NCI-H1105 (cell line): ENCODE results near the gene GPR55.

Source experiments
- DNase-seq: peaks from one replicate; lab custom pipeline; 2025; lab: John Stamatoyannopoulos, UW

Gene GPR55

DNA sequence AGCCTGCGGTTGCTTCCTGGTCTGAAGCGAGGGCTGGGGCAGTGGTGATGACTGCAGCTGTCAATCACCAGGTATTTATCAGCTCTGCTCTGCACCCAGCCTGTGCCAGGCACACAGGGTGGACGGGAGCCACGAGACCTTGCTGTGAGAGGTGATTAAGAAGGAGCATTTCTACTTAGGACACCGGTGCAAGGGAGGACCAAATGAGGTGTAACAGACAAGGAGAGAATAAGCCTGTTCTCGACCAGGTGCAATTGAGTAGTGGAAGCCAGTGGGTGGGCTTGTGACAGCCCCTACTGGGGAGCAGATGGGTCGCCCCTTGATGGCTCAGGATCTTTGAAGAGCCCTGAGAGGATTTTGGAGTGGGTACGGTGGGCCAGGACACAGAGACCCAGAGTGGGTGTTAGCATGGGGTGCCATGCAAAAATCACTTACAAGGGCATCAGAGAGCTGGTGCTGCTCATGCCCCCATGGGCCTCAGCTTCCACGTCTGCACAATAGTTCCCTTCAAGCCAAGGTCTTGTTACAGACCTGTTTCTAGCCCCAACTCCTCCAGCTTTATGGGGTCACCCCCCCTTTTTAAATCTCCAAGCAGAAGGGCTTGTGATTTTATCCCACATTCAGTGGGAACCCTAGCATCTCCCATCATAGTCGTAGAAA is 24.6 kb downstream of the GPR55 start:
- no peak for DNase-seq

DNA sequence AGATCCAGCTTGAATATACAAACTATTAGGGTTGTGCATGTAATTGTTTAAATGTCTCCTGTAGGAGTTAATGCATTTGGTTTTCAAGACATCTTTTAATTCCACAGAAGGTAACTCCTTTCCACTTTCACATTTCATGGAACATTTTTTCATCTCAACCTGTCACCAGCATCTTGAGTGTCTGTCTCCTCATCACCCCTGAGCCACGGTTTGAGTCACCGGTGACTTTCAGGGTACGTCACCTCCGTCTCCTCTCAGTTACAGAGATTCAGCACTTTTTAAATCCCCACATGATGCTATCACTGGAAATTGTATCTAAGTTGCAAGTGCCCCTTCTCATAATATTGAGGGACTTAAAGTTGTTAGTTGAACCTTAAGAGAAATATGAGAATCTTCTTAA is 25.3 kb downstream of the GPR55 start:
- DNase-seq = no peak

DNA sequence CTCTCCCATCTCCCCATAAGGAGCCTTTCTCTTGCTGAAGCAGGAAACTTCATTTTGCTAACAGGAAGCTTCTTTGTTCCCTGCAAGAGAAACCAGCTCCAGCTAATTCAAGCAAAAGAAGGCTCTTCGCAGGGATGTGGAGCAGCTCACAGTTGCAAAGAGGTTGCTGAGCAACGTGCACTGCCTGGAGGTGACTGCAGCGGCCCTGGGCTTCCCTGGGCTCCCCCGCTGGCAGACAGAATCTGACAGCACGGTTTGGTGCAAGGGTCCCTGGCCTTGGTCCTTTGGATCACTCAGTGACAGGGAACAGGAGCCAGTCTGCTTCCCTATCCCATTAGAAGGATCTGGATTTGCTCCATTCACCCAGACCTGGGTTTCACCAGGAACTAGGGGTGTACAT is 25.8 kb downstream of the GPR55 start:
- DNase-seq = no peak

DNA sequence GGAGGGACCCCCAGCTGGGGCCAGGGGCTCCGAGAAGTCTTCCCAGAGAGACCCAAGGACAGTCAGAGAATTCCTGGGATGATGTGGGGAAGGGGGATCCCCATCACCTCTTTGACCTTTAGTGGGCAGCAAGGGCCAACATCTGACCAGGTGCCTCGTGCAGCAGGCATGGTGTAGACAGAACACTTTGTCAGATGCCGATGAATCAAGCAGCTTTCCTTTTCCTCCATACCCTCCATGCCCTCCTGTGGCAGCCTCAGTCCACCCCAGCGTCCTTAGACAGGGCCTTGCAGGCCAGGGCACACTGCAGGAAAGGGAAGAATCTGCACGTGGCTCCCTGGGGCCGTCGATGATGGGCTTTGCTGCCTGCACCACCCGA is 26.3 kb downstream of the GPR55 start:
- DNase-seq = no peak

DNA sequence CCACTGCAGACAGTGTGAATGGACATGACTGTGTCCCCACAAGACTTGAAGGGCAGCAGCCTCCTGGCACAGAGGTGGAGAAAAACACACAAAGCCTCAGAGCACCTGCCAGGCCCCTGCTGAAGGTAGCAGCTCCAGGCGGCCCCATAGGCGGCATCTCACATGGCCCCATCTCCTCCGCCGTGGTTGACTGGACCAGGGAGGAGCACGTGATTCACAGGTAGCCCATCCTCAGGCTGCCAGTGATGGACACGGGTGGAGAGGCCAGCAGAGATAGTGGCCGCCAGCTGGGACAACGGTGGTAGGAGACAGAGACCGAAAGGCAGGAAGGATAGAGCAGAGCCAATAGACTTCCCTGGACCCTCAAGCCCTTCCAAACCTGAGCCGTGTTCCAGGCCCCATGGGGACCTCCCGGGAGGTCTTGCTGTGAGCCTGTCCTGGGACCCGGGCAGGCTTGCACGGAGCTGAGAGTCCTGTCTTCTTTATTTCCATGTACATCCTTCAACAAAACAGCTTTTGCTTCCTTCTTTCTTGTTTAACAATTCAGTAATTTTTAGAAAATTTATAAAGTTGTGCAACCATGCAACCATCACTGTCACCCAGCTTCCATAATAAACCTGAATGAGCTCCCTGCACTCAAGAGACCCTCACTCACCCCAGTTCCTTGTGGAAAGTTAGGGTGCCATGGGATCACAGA is 26.9 kb downstream of the GPR55 start:
- DNase-seq = no peak

DNA sequence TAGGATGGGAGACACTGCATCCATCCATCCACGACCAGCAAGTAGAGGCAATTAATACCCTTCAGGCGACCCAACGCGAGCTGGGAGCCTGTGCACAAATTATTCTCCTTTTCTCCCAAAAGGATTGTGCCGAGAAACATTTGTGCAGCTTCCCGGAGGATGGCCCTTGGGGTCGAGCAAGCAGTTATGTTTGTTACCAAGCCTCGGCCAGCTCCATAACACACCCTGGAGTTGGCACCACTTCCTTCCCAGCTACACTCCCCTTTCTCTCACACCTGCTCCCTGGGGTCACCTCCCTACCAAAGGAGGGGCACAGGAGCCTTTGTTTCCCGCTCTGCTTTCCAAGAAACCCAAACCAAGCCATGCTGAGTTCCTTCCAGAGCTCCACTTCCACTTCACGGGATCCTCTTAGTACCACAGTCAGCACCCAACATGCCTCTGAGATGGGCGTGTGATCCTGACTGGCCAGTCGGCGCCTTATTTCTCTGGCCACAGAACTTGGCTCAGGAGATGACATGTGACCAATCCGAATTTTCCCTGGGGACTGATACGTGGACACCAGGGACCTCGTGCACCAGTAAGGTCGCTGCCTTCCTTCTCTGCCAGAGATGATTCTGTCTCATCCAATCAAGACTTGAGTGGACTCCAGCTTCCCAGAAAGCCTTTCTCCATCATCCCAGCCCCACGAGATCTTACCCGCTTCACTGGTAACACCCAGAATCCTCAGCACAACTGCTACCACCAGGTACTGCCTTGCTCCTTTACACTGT is 28.5 kb downstream of the GPR55 start:
- DNase-seq = no peak

DNA sequence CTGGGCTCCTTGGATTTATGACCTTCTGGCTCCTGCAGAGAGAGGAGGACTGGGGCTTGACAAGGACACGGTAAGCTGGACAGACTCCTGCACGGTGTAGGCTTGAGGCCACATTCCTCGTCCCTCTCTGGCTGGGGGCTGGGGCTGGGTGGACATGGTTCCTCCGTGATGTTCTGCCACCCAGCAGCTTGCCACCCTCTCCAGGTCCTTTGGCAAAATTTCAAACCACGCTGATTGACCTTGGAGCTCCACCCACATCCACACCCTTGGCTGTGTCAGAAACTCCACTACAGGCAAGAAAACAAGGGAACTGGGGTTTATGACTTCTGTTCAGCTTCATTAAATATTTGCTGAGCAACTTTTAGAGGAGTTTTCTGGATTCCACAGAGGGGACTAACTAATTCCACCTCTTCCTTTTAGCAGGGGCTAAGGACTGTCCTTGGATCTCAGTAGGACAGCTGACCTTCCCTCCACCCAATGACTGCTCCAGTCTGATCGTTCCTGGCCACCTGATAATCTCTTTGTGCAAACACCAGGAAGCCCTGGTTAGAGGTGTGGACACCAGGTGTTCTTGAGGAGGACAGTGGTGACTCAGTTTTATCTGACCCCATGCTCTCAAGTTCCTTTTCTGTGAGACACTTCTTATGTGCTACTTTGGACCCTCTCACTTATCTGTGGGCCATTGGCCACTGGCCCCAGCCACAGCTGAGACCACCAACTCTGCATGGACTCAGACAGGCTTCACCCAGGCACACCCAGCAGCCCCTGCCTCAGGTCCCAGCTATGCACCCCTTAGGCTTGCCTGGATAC is 29.3 kb downstream of the GPR55 start:
- no peak for DNase-seq

DNA sequence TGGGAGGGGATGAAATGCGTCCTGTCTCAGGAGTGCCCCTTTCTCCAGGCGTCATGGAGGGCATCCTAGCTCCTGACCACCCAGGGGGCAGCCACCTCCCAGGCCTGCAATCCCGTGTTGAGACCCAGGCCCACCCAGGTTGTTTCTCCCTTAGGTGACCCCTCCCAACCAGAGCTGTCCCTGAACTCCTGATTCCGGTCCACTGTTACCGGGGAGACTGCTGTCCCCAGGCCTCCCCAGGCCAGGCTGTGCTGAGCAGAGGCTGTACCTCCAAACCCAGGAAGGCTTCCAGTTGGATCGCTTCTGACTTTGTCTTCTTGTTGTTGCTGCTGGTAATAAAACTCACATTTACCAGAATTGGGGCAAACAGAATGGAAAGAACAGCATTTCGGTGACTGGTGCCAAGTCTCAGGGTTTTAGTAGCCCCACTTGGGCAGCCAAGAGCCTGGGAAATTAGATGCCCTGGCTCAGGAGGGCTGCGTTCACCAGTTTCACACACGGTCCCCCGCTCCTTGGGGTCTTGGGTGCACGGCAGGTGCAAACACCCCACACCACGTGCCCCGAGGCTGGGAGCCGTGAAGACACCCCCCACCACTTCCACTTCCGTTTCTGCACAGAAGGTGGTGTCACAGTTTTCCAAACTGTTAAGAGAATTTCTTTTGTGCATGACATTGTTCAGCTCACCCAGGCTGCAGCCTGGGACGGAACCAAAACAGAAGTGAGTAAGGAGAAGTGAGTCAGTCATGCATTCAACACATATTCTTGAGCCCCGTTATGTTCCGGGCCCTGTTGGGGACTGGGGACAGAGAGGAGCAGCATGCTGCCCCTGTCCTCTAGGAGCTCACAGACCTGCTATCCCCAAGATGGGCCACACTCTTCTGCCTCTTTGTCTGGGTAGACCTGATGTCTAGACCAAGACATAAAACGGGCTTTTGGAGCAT is 30.9 kb downstream of the GPR55 start:
- no peak for DNase-seq

DNA sequence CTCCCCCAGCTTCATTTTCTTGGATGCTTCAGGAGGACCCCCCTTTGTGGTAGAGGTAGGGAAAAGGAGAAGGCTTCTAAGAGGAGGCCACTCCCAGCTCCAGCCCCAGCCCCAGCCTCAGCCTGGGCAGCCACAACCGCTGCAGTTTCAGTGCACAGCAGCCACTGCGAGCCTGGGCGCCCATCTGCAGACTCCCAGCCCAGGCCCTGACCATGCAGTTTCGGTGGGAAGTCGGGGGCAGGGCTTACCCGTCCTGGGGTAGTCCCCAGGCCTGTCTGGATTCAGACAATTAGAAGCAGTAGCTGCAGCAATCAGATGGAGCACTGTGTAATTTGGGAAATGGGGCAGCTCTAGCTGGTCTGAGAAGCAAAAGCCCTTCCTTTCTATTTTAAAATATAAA is 31.7 kb downstream of the GPR55 start:
- no peak for DNase-seq

DNA sequence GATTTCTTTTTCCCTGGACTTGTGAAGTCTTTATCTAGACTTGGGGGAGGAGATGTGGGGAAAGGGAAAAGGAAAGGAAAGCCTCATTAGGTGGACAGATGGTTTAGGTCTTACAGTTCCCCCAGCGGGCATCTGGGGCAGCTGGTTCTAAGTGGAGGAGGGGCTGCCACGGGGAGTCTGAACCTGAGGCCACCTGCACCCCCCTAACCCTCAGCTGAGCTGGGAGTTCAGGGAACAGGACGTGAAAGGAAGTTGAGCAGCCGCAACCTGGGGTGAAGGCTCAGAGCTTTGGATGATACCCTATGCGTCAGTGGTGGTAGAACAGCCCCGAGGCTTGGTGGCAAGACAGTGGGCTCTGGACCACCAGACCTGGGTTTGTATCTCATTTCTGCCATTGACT is 33.5 kb downstream of the GPR55 start:
- no peak for DNase-seq

DNA sequence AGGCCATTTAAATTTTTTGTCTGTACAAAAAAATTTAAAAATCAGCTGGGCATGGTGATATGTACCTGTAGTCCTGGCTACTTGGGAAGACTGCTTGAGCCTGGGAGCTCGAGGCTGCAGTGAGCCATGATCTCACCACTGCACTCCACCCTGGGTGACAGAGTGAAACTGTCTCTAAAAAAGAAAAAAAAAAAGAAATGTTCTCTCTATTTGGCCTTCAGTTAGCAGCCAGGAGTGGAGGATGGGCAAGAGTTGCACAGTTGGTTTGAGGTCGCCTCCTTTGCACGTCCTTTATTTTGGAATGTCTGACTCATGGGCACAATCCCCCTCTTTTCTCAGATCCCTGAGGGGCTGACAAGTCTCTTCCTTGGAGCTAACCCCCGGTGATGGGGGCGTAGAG is 34.0 kb downstream of the GPR55 start:
- DNase-seq = no peak

DNA sequence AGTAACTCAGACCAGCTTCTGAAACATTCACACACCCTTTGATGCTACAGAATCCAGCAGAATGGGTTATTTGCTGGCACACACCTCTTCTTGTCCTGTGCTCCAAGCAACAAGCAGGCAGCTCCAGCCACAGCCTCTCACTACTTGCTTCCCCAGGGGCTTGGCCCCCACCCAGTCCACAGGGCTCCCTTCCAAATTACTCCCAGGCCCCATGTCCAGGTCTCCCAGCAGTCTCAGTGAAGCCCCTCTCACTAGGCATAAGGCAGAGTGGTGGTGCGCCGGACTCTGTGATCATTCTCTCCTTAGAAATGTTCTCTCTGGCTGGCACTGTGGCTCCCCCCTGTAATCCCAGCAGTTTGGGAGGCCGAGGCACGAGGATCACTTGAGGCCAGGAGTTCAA is 34.4 kb downstream of the GPR55 start:
- DNase-seq = no peak

DNA sequence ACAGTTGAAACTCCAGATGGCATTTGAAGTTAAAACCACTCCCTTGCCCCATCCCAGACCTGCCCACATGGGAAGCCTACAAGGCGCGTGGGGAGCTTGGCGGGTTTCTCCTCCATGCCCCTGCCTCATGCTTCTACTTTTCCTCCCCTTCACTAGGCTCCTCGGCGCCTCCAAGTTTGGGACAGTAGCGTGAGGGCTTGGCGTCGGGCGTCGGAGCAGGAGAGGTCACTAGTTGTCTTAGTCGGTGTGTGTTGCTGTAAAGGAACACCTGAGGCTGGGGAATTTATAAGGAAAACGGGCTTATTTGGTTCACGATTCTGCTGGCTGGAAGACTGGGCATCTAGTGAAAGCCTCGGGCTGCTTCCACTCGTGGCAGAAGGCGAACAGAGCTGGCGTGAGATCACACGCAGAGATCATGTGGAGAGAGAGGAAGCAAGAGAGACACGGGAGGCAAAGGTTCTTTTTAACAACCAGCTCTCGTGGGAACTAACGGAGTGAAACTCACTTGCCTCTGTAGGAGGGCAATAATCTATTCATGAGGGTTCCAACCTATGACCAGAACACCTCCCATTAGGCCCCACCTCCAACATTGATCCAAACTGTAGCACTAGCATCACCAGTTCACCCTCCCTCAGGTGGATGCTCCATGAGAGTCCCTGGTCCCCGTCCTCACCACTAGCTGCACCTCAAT is 35.0 kb downstream of the GPR55 start:
- DNase-seq = no peak

DNA sequence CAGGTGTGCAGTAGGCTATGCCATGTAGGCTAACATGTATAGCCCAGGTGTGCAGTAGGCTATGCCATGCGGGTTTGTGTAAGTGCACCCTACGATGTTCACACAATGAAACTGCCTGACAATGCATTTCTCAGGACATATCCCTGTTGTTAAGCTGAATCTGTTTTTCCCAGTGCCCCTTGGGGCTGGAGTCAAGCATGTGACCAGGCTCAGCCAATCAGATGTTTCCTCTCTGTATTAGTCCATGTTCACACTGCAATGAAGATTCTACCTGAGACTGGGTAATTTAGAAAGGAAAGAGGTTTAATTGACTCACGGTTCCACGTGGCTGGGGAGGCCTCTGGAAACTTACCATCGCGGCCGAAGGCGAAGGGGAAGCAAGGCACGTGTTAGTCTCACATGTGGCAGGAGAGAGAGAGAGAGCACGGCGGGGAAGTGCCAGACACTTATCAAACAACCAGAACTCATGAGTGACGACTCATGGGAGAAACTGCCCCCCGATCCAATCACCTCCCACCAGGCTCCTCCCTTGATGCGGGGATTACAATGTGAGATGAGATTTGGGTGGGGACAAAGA is 36.1 kb downstream of the GPR55 start:
- DNase-seq = no peak

DNA sequence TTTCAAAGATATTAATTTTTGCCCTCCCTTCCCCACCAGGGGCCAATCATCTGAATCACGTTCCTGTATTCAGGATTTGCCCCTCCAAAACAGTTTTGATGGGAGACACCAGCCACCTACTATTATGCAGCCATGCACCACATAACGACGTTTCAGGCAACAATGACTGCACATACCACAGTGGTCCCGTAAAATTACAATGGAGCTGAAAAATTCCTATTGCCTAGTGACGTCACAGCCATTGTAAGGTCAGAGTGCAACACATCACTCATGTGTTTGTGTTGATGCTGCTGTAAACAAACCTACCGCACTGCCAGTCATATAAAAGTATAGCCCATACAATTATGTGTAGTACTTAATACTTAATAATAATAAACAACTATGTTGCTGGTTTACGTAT is 37.7 kb downstream of the GPR55 start:
- no peak for DNase-seq

DNA sequence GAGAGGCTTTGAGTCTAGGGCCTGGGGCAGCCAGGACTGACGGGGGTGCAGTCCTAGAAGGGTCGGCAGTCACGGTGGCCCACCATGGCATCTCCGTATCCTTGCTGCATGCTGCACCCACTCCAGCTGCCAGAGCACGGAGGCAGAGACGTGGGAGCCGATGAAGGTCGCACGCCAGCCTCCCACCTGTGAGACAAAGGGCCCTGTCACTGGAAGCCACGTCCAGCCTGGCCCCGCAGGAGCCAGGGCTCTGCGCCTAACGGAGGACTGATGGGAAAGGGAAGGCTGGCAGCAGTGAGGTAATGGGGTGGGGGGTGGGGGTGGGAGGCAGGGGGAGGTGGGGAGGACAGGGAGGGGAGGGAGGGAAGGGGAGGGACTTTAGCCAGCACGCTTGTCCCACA is 38.4 kb downstream of the GPR55 start:
- DNase-seq = no peak

DNA sequence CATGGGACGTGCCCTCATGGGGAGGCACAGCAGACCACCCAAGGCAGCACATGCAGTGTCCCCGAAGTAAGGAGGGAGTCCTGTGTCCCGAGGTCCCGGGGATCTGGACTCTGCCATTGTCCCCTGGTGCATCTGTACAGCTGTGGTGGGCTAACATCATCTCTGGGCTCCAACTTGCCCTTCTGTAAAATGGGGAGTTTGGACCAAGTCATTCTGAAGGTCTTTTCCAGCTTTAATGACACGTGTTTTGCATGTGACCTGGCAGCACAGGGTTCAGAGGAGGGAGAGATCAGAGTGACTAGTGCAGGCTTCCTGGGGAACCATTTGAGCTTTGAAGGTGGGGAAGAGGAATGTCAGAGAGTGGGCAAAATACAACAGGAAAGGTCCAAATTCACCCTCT is 38.8 kb downstream of the GPR55 start:
- DNase-seq = no peak

DNA sequence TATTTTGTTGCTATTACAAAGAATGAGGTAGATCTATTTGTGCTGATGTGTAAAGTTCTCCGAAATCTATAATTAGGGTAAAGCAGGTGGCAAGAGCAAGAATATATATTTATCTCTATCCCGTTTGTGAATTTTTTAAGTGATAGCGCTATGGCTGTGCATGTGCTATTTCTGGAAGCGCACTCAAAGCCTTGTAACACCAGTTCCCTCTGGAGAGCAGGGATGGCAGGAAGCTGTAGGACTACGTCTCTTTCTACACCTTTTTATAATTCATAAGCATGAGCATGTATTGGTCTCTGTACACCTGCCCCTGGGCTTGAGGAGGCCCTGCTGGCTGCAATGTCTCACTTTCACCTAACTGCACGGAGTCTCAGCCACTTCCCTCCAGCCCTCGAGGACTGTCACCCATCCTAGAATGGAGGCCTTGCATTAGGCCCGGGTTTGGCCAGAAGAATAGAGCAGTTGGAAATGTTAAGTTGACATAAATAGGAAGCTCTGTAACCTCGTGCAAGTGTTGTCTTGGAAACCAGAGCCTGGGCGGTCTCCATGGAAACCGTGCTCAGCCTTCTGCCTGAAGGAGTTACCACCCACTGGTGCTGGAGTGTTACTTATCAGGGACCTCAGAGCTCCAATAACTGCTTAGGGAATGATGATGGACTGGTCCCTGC is 39.4 kb downstream of the GPR55 start:
- DNase-seq = no peak

DNA sequence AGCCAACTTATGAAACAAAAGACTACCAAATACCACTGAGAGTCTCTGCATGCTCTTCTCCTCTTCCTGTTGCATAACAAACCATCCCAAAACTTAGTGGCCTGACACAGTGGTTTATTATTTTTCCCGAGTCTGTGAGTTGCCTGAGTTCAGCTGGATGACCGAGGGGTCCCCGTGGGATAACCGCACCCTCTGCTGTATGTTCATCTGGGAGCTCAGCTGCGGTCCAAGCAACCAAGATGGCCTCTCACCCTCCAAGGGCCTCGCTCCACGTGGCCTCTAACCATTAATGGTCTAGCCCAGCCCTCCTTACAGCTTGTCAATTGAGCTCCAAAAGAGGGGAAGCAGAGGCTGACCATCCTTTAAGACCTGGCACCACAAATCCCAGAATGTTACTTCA is 43.2 kb downstream of the GPR55 start:
- no peak for DNase-seq

DNA sequence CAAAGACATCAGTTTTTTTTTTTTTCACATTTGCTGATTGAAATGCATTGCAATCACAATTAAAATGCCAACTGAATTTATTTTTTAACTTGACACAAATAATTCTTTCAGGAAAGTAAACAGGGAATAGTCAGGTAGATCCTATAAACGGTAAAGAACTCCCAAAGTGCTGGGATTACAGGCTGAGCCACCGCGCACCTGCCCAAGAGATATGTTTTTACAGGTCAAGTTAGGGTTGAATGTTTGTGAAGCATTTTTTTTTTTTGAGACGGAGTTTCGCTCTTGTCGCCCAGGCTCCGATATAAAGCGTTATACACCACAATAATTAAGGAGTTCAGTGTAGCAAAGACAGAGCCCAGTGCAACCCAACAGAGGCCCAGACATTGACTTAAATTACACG is 45.2 kb downstream of the GPR55 start:
- DNase-seq = no peak
